Activated CD4-positive, alpha-beta T cell treated with anti-CD3 and anti-CD28 coated beads for 48 hours (primary cell): Measurements from ENCODE around the gene TBRG1.

Source experiments
- DNase-seq: peaks from one replicate; pipeline ENCODE4 v3.0.0-alpha.2; 2020

The TBRG1 gene

DNA sequence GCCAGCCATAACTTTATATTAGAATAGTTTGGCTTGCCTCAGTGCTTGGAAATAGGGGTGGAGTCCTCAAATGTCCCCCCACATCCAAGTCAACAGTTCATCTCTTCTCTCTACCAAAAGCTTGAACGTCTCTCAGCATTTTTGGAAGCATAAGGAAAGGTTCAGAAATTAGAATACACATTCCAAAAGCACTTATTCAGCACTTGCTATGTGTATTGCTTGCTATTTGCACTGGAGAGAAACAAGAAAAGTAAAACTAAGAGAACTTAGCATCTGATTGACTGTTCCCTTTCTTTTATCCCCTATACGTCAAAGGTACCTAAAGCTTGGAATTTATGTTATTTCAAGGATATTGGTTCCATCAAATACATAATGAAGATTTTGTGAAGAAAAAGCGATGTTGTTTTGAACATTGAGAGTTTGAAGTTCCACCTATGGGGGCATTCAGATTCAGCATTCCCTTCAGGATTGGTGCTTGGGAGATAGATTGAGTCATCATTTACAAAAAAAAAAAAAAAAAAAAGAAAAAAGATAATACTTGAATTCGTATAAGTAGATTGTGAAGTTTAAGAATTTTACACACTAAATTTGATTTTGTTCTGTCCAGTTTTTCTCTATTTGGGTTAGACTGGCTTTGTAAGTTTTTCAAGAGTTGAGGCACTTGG is 1.3 kb downstream of the TBRG1 start:
- DNase-seq: no peak

DNA sequence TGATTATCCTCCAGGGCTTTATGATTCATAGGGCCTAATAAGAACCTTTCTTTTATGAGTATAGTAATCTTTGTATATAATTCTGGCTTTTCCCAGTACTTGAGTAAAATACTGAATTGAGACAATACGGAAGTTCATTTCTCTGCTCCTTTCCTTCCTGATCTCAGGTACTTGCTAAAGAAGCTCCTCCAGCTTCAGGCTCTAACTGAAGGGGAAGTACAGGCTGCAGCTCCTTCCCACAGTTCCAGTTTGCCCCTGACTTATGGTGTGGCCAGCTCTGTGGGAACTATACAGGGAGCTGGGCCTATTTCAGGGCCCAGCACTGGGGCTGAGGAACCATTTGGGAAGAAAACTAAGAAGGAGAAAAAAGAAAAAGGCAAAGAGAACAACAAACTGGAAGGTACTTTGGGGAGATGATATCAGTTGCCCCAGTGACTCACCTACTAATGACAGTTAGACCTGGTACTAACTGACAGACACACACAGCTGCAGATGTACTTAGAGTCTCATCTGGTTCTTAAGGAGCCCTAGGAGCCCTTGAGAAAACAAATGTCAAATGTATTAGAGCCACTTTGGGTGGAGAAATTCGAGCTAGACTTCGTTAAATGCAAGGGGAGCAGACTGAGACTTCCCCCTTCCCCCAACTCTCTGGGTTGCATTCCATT is 3.0 kb downstream of the TBRG1 start:
- DNase-seq: no peak

DNA sequence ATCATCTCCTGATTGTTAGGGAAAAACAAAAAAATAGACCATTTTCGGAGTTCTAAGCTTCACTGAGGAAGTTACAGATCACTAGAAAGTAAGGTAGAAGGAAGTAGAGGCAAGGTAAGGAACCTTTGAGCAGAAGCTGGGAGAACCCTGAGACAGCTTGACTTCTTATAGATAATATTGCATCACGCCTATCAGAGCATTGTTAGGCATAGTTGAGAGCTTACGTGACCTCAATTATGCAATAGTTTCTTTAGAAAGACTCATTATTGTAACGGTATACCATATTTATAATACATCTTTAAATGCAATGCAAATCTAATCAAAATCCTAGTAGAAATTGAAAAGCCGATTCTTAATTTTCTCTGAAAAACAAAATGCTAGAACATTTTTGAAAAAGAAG is 4.9 kb downstream of the TBRG1 start:
- no peak for DNase-seq

DNA sequence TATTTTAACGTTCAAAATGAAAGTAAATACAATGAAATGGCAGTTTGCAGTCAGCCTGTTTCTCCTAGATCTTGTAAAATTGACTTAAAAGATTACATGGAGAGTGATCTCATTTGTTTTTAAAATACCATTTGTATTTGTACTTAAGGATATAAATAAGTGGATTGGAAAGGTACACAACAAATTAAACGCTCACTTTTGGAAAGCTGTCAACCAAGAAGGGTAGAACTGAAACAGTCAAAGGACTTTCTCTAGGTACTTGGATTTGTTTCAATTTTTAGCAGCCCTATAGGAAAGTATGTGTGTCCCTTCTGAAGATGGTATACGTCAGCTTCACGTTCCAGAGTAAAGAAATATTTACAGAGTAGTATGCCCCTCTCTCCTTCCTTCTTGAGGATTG is 7.3 kb downstream of the TBRG1 start:
- no peak for DNase-seq

DNA sequence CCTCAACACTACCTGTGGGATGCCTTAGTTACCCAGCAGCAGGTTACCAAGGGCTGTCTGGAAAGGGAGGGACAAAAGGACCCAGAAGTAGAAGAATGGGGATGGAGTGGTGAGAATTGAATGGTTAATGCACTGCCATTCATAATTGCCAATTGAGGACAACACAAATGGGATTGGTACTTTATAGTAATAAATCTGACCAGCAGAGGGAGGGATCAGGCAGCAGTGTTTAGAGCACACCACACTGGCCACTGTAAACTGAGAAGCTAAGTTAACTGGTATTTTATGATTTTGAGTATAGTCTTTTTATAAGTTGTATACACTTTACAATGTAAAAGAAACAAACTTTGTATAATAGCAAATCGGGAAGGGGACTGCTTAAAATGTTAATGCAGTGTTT is 10.7 kb downstream of the TBRG1 start:
- no peak for DNase-seq

DNA sequence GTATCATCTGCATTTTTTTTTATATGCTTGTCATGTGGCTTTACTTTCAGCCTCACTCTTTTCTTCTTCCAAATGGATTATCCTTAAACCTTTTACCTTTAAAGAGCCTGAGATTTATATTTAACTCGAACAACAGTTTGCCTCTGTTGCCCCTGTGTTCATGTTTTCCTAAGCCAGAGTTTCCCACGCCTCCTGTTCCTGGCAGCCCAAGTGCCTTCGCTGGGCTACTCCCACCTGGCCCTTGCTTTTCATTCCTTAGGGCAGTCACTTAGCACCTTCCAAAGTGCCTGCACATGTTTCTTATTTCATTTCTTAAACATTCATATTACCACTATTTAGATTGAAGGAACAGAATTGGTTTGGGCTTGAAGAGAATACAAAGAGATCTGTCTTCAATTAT is 13.3 kb downstream of the TBRG1 start:
- no peak for DNase-seq

DNA sequence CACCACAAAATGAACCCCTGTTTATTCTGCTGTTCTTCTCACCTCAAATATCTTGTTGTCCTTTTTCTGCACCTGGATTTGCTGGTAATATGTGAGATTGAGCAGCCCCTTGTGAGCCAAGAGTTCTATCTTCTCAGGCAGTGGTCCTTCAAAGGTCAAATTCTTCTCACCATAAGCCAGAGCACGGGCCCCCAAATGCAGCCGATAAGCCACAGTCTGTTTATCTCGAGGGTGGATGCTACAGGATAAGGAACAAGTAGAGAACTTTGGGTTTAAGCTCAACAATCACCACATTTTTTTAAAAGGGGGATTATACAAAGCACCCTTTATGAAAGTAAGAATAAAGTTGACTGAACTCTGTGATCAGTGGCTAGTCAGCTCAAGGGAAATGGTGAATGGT is 15.8 kb downstream of the TBRG1 start:
- no peak for DNase-seq

DNA sequence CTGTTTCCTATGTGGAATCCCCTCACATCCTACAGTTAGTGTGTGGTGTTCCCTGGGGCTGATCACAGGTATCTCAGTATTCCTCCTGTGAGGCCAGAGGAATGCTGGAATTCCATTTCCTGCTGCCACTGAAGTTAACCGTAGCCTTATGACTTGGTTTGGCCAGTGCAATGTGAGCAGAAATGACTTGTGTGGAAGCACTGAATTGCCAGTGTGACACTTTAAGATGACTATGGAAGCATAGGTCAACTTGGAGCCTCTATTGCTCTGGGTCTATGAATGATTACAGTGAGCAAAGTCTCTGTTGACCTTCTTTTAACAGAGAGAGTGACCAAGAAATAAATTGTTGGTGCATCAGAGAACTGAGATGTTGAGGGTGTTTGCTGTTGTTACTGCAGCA is 16.5 kb downstream of the TBRG1 start:
- DNase-seq: no peak

DNA sequence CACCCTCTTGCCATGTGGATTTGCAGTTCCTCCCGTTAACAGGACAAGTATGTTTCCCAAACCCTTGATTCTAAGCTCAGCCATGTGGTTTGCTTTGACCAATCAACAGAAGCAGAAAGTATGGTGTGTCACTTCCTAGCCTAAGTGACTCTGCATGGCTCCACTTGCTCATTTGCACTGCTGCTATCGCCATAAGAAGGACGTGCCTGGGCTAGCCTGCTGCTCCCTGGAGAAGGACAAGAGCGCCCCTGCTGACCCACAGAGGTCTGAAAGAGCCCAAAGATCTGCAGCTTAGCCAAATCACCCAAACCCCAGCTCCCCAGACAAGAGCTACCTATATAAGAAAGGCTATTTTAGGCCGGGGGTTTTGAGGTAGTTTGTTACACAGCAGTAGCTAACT is 18.0 kb downstream of the TBRG1 start:
- no peak for DNase-seq

DNA sequence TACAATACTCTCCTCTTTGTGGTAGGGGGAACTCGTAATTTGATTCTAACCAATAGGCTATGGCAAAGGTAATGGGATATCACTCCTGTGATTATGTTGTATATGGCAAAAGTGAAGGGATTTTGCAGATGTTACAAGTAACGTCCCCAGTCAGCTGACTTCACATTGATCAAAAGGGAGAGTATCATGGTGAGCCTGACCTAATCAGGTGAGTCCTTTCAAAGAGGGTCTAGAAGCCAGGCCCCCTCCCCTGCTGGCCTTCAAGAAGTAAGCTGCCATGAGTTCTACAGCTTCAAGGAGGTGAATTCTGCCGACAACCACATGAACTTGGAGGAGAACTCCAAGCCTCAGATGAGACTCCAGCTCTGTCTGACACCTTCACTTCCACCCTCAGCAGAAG is 20.0 kb downstream of the TBRG1 start:
- DNase-seq: no peak

DNA sequence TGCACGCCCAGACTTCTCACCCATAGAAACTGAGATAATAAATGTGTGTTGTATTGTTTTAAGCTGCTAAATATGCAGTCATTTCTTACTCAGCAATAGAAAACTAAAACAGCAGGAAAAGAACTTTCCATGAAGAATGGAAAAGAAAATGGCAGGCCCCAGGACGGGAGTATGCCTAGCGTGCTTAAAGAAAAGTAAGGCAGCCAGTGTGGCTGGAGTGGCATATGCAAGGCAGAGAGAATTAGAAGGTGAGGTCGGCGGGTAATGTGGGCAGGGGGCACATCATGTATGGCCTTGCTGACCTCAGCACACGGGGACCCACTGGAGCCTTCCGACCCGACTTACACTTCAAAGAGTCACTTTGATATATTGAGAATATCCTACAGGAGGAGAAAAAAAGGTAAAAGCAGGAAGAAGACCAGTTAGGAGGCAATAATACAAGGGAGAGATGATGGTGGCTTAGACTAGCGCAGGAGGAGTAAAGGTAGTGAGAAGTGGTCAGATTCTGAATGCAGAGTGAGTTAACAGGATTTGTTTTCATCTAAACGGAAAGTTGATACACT is 20.5 kb downstream of the TBRG1 start:
- no peak for DNase-seq

DNA sequence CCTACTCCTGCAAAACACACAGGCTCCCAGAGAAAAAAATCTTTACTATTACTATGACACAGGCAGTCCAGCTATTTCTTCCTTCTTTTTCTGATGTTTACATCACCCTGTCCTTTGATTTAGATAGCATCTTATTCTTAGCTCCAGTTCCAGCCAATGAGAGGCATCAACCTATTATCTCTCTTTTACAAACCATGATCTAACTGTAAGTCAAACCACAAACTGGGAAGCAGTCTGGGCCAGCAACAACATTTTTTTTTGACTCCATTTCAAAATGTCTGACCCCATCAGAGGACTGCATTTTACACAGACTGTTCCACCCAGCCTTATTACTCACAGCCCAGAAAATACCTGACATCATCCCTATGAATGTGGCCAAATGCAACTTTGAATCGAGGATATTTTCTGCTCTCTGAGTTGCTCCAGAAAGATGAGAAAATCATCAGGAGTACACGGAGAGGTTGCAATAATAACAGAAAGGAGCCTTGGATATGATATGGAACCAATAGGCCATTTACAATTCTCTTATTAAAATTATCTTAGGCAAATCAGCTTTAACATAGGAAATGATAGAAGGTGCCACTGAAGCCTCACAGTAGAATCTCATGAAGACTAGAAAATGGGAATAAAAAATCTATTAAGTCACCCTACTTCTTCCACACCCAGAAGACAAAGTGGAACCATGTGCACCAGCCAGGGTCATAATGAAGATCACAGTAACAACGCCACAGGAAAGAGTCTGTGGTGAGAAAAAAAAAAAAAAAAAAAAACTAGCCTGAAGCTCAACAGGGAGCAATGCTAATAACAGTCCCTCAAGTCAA is 21.2 kb downstream of the TBRG1 start:
- DNase-seq: no peak

DNA sequence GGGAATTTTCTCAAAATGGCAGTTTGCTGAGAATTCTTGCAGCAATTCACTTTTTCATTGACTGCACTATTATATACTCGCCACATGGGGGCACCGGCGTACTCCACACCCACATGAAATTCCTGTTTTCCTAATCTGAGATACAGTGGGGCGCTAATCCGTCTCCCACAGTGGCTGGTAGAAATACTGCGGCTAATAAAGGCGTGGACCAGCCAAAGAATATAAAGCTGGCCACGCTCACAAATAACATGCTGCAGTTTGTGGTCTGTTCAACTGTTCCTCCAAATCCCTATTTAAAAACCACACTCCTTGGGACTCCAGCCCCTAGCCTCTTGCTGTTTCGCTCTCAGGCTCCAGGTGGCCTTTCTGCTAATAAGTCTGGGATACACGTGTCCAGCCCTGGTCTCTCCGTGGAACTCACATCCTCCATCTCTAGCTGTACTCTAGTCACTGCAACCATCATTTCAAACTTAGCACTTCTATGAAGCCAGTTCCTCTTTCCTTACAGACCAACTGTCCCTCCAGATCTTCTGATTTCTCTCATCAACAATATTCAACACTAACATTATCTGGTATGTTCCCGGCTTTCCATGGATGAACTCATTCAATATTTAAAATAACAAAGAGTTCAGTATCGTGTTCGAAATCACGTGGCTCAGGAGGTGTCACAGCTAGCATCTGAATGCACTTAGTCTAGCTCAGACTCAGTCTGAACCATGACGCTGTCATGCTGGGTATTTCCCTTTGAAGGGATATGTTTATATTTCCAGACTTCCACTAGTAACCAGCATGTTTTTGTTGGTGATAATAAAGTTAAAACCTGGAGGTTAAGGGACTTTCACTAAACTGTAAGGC is 22.0 kb downstream of the TBRG1 start:
- DNase-seq: peak; percentile 15

DNA sequence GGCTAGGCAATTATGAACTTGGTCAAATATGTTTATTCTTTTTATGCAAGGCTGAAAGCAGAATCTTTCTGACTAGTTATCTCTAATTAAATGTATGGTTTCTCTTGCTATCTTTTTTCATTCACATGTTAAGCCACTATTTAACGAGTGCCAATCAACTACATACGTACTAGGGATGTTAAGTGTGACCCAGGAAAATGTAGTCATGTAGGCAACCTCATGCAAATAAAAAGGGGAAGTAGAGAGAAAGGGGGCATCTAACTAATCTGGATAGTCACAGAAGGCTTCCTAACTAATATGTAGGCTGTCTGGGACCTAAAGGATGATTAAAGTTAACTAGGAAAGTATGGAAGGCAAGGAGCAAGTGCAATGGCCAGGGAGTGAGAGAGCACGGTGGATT is 23.5 kb downstream of the TBRG1 start:
- no peak for DNase-seq

DNA sequence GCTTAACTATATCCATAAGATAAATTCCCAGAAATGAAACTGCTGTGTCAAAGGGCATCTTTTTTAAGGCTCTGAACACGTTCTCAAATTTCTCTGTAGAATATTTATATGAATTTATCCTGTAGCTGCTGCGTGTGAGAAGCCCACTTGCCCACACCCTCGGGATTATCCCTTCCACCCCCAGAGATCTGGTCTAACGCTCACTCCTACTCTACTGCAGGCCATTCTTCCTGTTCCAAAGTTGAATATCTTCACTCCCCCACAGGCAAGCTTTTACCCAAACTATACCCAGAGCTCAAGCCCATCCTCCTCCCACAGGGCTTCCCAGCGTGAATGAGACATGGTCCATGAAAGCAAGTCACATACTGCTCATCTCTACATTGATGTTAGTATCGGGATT is 25.9 kb downstream of the TBRG1 start:
- DNase-seq: no peak

DNA sequence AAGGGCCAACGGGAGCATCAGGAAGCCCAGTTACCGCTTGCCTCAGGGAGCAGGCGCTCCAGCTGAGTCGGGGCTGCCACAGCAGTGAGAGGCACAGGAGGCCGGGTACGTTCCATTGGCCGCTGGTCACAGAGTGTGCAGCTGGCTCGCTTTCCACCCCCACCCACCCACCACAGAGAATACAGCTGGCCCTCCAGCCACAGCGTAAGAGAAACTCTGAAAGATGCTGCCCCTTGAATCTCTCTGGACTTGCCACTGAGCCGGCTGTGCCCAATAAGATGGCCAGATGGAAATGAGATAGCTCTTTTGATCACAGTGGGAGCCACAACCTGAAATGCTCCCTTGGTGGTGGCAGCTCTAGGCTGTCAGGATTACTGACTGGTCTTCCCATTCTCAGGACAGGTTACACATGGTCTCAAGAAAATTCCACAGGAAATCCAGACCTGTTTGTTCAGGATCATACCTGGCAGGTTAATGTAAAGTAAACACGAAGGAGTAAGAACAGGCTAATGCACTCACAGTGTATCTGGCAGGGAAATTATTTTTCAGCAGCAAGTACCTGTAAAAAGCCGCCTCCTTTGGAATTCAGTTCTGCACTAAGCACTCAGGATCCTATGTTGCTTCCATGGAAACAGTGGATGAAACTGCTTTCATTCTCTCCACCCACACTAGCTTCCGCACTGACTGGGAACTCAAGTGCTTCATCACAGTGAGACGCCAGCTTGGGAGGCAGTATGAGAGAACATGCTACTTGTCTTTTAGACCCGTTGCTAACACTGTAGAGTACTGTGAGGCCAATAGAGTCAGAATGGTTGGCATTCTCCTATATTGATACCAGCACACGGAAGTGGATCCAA is 34.3 kb downstream of the TBRG1 start:
- no peak for DNase-seq

DNA sequence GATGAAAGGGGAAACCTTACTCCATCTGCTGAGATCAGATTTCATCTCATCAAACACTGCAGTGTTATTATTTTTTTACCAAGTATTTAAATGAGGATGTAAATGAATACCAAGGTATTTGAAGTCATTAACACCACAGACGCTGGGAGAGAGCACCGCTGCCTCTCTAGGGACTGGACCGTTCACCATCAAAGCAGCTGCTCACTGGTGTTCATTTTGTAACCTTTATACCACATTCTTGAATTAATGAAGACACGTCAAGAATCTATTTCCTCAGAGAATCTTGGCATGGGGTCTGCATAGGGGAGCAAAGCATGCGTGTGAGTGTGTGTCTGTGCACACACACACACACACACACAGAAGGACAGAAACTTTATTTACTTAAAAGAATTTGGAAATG is 35.2 kb downstream of the TBRG1 start:
- no peak for DNase-seq

DNA sequence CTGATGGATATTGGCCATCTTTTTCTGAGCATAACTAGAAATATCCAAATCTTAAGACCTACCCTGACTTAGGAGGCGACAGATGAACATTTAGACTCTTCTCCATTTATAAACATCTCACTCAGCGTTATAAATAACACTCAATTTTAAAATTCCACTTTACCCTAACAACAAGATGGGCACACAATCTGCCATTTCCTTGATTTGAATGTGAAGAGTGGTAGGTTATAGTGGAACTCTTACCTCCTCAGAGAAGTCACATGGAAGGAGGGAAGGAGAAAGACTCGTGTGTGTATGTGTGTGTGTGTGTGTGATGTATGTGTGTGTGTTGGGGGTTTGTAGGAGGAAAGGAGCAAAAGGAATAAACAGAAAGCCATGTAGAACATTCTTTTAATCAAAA is 35.8 kb downstream of the TBRG1 start:
- DNase-seq: no peak

DNA sequence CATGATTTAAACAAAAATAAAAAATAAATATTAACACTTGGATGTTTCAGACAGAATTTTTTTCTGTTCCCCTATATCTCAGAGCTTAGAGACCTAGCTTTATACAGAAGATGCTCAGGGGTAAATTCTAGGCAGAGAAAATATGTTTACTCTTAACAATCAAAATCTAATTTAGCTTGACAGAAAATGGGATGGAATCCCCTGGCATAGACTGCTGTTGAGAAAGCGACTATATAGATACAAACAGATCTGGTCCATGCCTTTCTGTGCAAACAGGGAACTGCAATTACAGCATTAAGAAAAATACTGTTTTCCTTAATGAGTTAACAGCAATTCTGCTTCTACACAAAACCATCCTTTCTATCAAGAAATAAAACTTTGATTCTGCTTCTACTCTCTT is 36.3 kb downstream of the TBRG1 start:
- DNase-seq: no peak

DNA sequence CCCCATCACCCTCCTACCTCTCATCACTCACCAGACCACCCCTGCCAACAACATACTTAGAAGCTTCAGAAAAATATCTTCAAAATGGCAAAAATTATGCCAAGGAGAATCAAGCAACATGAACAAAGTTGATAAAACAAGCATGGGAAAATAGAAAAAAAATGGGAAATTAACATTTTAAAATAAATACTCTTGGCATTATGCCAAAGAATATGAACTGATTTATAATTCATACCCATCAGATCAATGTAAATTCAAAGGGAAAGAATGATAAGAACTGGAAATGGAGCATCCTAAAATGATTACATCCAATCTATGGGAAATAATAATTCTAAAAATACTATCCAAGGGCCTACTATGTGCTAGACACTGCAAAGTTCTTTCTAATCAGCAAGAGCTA is 38.9 kb downstream of the TBRG1 start:
- DNase-seq: no peak

DNA sequence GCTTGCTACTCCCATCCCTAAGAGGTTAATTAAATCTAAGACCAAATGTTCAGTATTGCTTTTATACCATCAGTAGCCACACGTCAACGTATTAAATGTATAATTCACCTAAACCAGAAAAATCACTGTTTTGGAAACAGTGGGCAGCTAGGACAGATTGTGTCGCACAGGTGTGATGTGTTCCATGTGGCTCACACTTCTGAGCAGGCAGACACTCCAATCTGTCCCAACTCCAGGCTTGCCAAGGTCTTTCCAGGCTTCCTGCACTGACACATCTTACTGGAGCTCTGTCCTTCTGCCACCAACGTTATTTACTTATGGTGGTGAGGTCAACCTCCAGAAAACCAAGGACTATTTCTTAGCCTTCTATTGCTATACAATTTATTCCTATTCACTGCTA is 39.4 kb downstream of the TBRG1 start:
- DNase-seq: no peak

DNA sequence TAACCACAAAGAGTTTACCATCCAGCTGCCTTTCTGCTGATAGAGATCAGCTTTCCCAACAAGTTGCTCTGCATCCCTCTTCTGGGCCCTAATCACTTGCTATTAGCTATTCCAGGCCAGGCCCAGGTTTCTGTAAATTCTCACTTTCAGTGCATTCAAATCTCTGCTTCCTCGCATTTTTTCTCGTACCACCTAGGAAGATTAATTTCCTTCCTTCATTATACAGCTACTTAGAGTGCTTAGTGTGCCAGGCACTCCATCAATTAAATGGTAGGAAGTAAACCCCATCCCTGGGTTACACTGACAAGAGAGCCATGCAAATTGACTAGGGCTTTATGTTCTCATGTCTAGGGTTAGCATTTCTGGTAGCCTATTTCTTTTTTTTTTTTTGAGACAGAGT is 41.2 kb downstream of the TBRG1 start:
- DNase-seq: no peak
